ENCODE measurements around the gene THRSP. TPM values are rescaled to one million over a fixed set of nuclear protein-coding genes. Genes with fewer than 3 reads are reported as not detected.
"Not testable (repeated sequence)": the region's sequence is repeated elsewhere in the genome, so short reads cannot be mapped to it uniquely, and the experiment has no call there.

The THRSP gene
- total RNA-seq, 2 donors from 2014 or later, result not detected

- WGBS, 2 experiments (ENCODE audit: insufficient coverage in 1 of 2, insufficient read length in 1 of 2), result 79 to 81% methylated on average over 9 to 10 of the region's 10 CpGs
- no peaks in the 10 kb centered on the region for H3K36me3 Mint-ChIP-seq (ENCODE audit: low read depth)
- H3K4me1 Mint-ChIP-seq, result no peaks in the 10 kb centered on the region
- Histone ChIP-seq H3K4me1 (ENCODE audit: control insufficient read depth, insufficient read depth, low read length) (no peaks in the 10 kb centered on the region), H3K4me3 (ENCODE audit: low read length) (no peak overlapping the region), H3K27me3 (ENCODE audit: control insufficient read depth, insufficient read depth, low read length, poor library complexity, severe bottlenecking) (no peaks in the 10 kb centered on the region), H3K27ac (ENCODE audit: low read depth, low read length) (no peak overlapping the region), H3K36me3 (ENCODE audit: control insufficient read depth, insufficient read depth, low read length) (no peaks in the 10 kb centered on the region), H3K9me3 (ENCODE audit: control insufficient read depth, low read length) (no peaks in the 10 kb centered on the region), H3K9ac (ENCODE audit: extremely low read depth, low read length, poor library complexity, severe bottlenecking) (no peak overlapping the region)
- no peak overlapping the region for H3K4me3 Mint-ChIP-seq
- H3K9me3 Mint-ChIP-seq, result no peaks in the 10 kb centered on the region
- H3K27me3 Mint-ChIP-seq (ENCODE audit: insufficient read depth), result no peaks in the 10 kb centered on the region
- no peak for TF ChIP-seq CTCF (conservative IDR thresholded peaks at IDR 0.05)
- H3K27ac Mint-ChIP-seq, result no peak overlapping the region
- no peak for DNase-seq
Observed at GRCh38 chr11:78057462-78058055, 6.1 kb upstream of the THRSP start.

- not testable (repeated sequence) for DNase-seq; H3K4me1 Mint-ChIP-seq; H3K27me3 Mint-ChIP-seq (ENCODE audit: insufficient read depth); H3K9me3 ChIP-seq (ENCODE audit: control insufficient read depth, low read length); H3K9me3 Mint-ChIP-seq; H3K4me3 ChIP-seq (ENCODE audit: low read length); H3K9ac ChIP-seq (ENCODE audit: extremely low read depth, low read length, poor library complexity, severe bottlenecking); H3K27me3 ChIP-seq (ENCODE audit: control insufficient read depth, insufficient read depth, low read length, poor library complexity, severe bottlenecking); H3K4me3 Mint-ChIP-seq; H3K27ac Mint-ChIP-seq; H3K36me3 ChIP-seq (ENCODE audit: control insufficient read depth, insufficient read depth, low read length); H3K4me1 ChIP-seq (ENCODE audit: control insufficient read depth, insufficient read depth, low read length); H3K36me3 Mint-ChIP-seq (ENCODE audit: low read depth); H3K27ac ChIP-seq (ENCODE audit: low read depth, low read length)
- WGBS, 2 experiments (ENCODE audit: insufficient coverage in 1 of 2, insufficient read length in 1 of 2), result 95 to 100% methylated on average over 7 to 9 of the region's 9 CpGs
Observed at GRCh38 chr11:78059749-78060328, 3.8 kb upstream of the THRSP start.

- H3K9me3 Mint-ChIP-seq, result no peaks in the 10 kb centered on the region
- no peak overlapping the region for H3K4me3 ChIP-seq (ENCODE audit: low read length)
- WGBS, 2 experiments (ENCODE audit: insufficient coverage in 1 of 2, insufficient read length in 1 of 2), result 89 to 95% methylated on average over 8 of the region's 8 CpGs
- no peak for TF ChIP-seq CTCF (conservative IDR thresholded peaks at IDR 0.05)
- H3K36me3 ChIP-seq (ENCODE audit: control insufficient read depth, insufficient read depth, low read length), result no peaks in the 10 kb centered on the region
- H3K36me3 Mint-ChIP-seq (ENCODE audit: low read depth), result no peaks in the 10 kb centered on the region
- no peak overlapping the region for H3K4me3 Mint-ChIP-seq
- H3K27ac Mint-ChIP-seq, result no peak overlapping the region
- H3K9me3 ChIP-seq (ENCODE audit: control insufficient read depth, low read length), result no peaks in the 10 kb centered on the region
- no peaks in the 10 kb centered on the region for H3K4me1 ChIP-seq (ENCODE audit: control insufficient read depth, insufficient read depth, low read length)
- H3K27ac ChIP-seq (ENCODE audit: low read depth, low read length), result no peak overlapping the region
- no peaks in the 10 kb centered on the region for H3K27me3 Mint-ChIP-seq (ENCODE audit: insufficient read depth)
- H3K4me1 Mint-ChIP-seq, result no peaks in the 10 kb centered on the region
- no peaks in the 10 kb centered on the region for H3K27me3 ChIP-seq (ENCODE audit: control insufficient read depth, insufficient read depth, low read length, poor library complexity, severe bottlenecking)
- no peak overlapping the region for H3K9ac ChIP-seq (ENCODE audit: extremely low read depth, low read length, poor library complexity, severe bottlenecking)
- no peak for DNase-seq
Observed at GRCh38 chr11:78060533-78060932, 3.1 kb upstream of the THRSP start.

All from endodermal cell (in vitro differentiated cells).